NCI-H187 (cell line): Measurements from ENCODE around the gene GRAMD4.

Source experiments
- DNase-seq, 2 experiments: peaks; one replicate each; lab custom pipeline; 2025; lab: John Stamatoyannopoulos, UW

GRAMD4 gene

DNA sequence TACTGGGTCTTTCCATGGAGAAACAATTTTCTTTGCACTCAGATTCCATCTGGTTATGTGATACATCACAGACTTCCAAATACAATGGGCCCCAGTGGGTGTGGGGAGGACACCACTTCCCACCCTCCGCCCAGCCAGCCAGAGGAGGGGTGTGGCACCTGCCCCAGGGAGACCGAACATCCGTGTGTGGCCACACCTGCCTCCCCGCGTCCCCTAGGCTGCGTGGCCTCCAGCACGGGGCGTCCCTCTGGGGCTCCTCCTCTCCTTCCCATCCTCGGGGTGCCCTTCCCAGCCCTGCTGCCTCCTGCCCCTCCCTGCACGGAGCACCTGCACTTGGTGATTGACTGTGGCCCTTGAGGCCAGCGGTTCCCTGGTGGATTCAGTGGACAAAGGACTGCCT is 68.8 kb downstream of the GRAMD4 start:
- peak in 1 of 2 experiments; percentile 0 for DNase-seq

DNA sequence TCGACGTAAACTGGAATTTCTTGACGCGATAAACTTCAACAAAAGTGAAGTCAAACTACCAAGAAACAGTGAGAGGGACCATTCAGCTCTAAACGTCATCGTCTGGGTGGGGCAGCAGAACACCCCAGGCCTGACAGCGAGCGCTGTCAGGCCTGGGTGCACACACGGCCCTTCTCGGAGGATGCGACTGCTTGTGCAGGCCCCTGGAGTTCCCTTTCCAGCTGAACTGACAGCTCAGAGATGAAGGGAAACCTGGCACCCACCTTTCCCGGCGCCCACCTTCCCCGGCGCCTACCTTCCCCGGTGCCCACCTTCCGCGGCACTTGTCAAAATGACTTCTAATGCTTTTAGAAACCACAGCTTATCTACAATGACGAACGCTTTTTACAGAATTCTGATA is 70.0 kb downstream of the GRAMD4 start:
- DNase-seq, result no peak

DNA sequence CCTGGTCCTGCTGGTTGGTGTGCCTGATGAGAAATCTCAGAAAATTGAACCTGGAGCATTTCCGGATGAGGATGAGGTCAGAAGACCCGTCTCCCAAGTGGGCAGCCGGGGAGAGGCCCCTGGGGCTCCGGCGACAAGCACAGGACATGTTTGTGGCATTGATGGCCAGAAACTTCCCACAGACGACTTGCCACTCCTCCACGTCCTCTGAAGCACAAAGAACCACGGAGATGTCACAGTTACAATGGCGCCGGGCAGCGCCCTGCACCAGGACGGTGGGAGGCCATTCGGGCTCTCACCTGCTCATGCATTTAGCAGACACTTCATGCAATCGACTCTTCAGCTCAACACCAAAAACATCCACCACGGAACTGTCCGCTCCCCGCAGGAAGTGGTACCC is 71.4 kb downstream of the GRAMD4 start:
- DNase-seq, result no peak

DNA sequence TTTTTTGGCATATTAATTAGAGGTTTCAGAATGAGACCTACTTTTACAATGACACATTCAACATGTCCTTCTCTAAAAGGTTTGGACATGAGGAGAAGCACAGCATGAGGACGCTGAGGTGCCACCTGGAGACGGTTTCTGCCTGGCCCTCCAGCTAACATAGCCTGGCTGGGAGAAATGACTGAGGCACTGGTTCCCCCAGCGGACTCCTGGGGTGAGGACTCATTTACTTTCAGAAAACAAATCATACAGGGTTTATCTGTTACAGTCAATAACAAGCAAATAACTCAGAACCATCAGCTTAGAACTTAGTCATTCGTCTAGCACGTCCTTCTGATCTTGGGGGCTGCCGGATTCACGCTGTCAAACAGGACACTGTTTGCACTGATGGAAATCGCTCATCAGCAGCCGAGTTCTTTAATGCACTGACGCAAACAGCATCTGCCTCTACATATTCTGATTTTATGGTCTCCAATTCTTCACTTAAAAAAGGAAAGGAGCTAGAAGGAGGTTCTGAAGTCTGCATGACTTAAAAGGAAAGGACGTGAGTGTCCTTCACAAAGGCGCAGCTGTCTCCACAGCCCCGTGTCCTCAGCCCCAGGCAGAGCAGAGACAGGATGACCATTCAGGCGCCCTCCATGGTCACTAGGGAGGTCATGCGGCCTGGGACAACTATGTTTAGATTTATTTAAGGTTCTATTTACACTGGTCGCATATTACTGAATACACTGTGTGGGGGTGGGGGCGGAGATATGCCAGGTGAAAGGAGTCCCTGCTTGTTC is 73.6 kb downstream of the GRAMD4 start:
- no peak for DNase-seq

DNA sequence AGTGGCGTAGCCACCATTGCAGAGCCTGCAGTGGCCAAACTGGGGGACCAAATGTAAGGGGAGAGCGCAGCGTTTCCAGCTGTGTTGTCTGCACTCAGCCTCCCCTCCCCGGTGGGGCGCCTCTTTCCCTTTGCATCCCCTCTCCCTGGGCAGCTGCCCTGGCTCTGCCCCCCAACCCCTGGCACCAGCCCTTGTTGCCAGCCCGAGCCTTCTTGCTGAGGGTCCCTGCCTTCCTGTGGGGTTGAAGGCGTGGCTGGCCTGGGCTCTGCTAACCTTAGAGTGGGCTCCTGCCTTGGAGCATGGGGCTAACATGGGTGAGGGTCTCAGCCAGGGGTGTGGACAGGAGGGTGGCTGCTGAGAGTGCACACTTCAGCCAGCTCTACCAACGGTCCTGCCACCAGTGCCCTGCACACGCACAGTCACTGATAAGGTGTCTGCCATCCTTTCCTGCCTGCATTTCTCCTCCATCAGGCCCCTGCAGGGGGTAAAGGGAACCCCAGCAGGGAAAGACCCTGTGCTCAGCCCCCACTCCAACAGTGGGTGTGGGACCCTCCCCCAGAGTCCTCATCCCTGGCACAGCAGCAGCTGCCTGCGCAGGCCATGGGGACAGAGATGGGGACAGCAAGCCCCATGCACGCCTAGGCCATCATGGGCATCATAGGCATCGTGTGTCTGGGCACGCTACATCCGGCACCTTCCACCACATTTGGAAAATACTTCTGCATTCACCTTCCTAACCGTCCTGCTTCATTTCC is 74.4 kb downstream of the GRAMD4 start:
- DNase-seq, result no peak

GRCh38 chr22:46695346-46696228 is 75.4 kb downstream of the GRAMD4 start:
- DNase-seq, result no peak

GRCh38 chr22:46696229-46696518 is 76.0 kb downstream of the GRAMD4 start:
- no peak for DNase-seq

DNA sequence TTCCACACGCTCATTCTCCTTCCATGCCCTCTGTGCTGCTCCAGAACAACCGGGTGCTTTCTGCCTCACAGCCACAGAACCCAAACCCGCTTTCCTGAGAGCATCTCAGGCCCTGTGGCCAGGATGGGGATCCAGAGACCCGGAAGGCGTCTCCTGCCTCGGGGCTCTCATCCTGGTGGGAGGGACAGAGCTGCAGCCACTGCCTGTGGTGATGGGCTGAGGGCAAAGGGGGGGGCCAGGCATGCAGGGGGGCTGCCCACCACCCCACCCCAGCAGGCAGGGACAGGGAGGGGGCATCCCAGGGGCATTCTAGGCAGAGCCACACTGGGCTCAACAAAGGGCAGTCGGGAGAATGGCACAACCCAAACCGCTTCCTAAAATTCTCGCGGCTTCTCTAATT is 76.4 kb downstream of the GRAMD4 start:
- DNase-seq, result no peak

DNA sequence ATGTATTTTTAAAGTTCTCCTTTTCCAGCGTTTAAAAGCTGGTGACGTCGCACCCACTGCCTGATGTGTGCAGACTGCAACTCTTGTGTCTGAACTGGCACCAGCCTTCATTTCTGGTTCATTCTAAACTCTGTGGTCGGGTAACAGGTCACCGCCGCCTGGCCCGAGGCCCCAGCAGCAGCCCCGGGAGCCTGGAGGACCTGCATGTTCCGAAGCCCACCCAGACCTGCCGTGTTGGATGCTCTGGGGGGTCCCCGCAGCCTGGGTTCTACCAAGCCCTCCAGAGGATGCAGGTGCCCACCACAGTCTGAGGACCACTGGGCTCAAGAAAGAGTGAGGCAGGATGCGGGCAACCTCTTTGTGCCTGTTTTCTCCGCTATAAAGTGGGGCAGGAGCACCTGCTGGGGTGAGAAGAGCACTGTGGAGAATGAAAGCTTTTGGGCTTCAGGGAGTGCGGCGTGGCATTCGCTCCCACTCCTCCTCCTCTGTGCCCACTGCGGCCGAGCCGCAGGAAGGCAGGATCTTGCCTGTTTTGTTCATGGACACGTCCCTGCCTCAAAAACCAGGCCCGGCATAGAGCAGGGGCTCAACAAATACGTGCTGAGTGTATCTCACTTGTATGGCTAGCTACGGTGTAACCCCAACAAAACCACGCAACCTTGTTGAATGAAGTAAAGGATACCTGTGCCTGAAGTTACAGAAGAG is 77.8 kb downstream of the GRAMD4 start:
- no peak for DNase-seq

GRCh38 chr22:46699091-46699490 is 78.9 kb downstream of the GRAMD4 start:
- DNase-seq, result no peak

- no peak for DNase-seq
Observed at GRCh38 chr22:46701262-46701661, 81.1 kb downstream of the GRAMD4 start.

GRCh38 chr22:46703171-46703995 is 83.2 kb downstream of the GRAMD4 start:
- DNase-seq, result no peak

- no peak for DNase-seq
Observed at GRCh38 chr22:46703996-46704370, 83.8 kb downstream of the GRAMD4 start.

- DNase-seq, result no peak
Observed at GRCh38 chr22:46706060-46706459, 85.9 kb downstream of the GRAMD4 start.

- no peak for DNase-seq
Observed at GRCh38 chr22:46707305-46707704, 87.1 kb downstream of the GRAMD4 start.

DNA sequence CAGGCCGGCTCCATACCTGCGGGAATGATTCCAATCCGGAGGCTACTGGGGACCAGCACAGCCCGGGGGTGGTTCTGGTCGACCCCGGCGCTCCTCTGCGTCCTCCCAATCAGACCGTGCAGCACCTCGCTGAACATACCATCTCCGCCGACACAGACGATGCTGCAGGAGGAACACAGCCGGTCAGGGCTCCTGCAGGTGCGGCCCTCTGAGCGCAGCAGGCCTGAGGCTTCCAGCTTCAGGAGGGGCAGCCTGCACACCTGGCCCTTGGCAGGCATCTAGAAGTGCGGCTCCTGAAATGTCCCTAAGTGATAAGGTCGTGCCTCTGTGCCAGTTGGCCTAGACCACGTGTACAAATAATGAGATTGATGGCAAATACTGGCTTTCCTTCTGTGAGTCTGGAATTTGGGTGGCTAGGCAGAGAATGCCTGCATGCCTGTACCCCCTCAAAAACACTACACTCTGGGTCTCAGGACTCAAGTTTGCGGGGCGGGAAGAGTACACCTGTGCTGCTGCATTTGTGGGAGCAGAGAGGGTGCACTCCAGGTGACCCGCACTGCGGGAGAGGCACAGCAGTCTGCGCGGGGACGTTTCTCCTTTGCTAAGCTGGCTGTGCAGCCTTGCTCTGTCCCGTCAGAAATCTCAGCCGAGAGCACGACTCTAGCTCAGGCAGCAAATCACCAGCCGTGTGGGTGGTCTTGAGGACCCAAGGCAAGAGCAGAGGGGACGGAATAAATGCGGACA is 87.8 kb downstream of the GRAMD4 start:
- no peak for DNase-seq

- DNase-seq, result no peak
Observed at GRCh38 chr22:46708766-46709330, 88.7 kb downstream of the GRAMD4 start.

GRCh38 chr22:46710806-46711205 is 90.6 kb downstream of the GRAMD4 start:
- DNase-seq, result no peak

- DNase-seq, result no peak
Observed at GRCh38 chr22:46712288-46712687, 92.1 kb downstream of the GRAMD4 start.

- no peak for DNase-seq
Observed at GRCh38 chr22:46714550-46714949, 94.4 kb downstream of the GRAMD4 start.
